Subcutaneous preadipocyte (primary cell): ENCODE results near the gene PGAP2. TPM values are rescaled to one million over a fixed set of nuclear protein-coding genes. Genes with fewer than 3 reads are reported as not detected.

ENCODE experiments used
- small RNA-seq: library from RNA; depleted of rRNA; stranded (forward); fragments of <200 nt; gene quantifications from one replicate; pipeline ENCODE3, GENCODE V24; 2012
- total RNA-seq: library from RNA; depleted of rRNA; stranded (reverse); fragments of >200 nt; gene quantifications from 2 replicates; pipeline ENCODE4 v1.2.3, GENCODE V29; 2012

Gene PGAP2
- total RNA-seq = 14.3 and 16.4 TPM in 2 replicates

GRCh38 chr11:3807909-3808860, at the start of gene PGAP2:
TSS of gene PGAP2 (plus strand) at chr11:3808560. CDS start at chr11:3811260, 2,700 bp downstream.

DNA sequence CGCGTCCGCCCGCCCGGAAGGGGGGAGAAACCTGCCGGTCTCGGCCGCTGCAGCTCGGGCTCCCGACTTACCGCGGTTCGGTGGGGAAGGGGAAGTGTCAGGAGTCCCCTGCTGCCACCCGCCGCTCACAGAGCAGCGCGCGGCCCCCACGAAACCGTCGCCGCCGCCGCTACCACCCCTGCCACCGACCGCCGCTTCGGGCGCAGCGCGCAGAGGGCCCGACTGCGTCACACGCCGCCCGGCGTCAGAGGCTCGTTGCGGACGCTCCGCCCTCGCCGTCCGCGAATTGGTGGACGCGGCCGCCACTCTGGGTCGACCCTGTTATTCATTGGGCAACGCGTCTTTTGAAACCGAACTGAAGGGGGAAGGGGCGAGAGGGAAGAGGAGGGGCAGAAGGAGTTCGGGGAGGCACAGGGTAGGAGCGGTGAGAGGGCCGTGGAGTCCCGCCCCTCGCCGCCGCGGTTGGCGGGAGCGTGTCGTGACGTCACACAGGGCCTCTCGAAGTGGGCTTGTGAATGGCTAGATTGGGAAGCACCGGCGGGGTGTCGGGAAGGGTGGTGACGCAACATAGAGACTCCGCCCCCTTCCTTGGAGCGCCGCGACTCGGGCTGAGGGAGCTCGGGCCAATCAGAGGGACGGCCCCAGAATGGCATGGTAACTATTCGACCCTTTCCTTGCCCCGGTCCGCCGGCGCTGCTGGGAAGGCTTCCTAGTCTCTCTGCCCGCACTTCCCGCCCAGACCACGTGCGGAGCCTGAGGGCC, 10.8 kb upstream of the PGAP2 start, which contains the start of gene NUP98:
Gene NUP98 (minus strand): TSS at position 226 of the 762 bp plus-strand sequence. CDS start 15,437 bp downstream, outside the sequence.

DNA sequence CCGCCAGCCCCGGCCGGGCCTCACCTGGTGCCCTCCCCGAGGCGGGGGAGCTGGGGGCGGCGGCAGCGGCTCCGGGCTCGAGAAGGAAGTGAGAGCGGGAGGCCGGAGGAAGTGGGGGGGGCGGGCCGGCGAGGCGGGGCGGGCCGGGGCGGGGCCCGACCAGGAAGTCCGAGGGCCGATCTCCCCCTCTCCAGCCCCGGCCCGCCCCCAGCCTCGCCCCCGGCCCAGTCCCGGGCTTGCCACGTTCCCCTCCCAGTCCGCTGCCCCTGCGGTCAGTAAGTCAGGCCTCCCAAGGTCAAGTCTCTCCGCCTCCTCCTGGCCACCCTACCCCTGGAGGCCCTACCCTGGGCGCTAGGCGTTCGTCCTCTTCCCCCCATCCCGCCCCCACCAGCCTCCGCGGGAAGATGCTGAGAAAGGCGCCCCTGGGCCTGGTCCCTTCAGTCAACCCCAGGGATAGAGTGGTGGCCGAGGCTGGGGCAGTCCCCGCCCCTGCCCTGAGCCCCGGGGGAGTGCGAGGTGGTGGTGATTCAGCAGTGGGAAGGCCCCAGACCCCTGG, 32.6 kb downstream of the PGAP2 start, which contains the start of gene RHOG:
Gene RHOG (minus strand): TSS at position 90 of the 556 bp plus-strand sequence. CDS start 12,821 bp downstream, outside the sequence.

GRCh38 chr11:3854977-3855807, 46.8 kb downstream of the PGAP2 start, which contains the start of gene STIM1:
TSS of gene STIM1 (plus strand) at chr11:3855664. CDS start at chr11:3856271, 607 bp downstream.

Small RNAs within 50 kb of the gene (small RNA-seq; reads per million reads assigned to genes)
- gene RNU7-50P = not detected

Other genes starting within 250 kb of the PGAP2 start
- not detected in 2 replicates for gene ART5, start 166.6 kb upstream of the PGAP2 start, total RNA-seq
- not detected in 2 replicates for gene ART1, start 163.4 kb upstream of the PGAP2 start, total RNA-seq
- gene CHRNA10, start 137.2 kb upstream of the PGAP2 start, total RNA-seq = 1.5 and 1.6 TPM in 2 replicates
- gene NUP98, start 11.0 kb upstream of the PGAP2 start, total RNA-seq = 118 and 191 TPM in 2 replicates
- gene RHOG, start 32.4 kb downstream of the PGAP2 start, total RNA-seq = 14.7 and 18.4 TPM in 2 replicates
- 28.7 and 33.4 TPM in 2 replicates for gene STIM1, start 47.1 kb downstream of the PGAP2 start, total RNA-seq